Psoas muscle (tissue), 8 donors: ENCODE data around the gene FBXO3. TPM values are rescaled to one million over a fixed set of nuclear protein-coding genes. Genes with fewer than 3 reads are reported as not detected.
A peak's percentile ranks its signal among the peaks of the same experiment; 100 is the strongest.

Experiments
- ATAC-seq, 4 donors: fragments of 200-7000 bp; cut with Tn5 transposase; one replicate each; pipeline ENCODE4 v1.9.1; 2020; ENCODE audit warnings: moderate library complexity in 3 of 4, mild to moderate bottlenecking in 2 of 4
- DNase-seq, 2 donors: peaks; one replicate each; pipeline ENCODE4 v3.0.0-alpha.2; 2020
- H3K27ac ChIP-seq: fragments of 200-600 bp; one replicate; pipeline ENCODE4 v1.8.0; 2022
- H3K27me3 ChIP-seq, 3 donors: fragments of 200-600 bp in 1 of 3; one replicate each; pipeline versions ENCODE4 v1.6.1 to v1.8.0; 2013 to 2022; ENCODE audit warnings: low read length in 2 of 3, mild to moderate bottlenecking in 2 of 3, moderate library complexity in 1 of 3; ENCODE audit not compliant: insufficient read depth in 3 of 3
- H3K36me3 ChIP-seq, 2 donors: fragments of 200-600 bp in 1 of 2; one replicate each; pipeline versions ENCODE4 v1.6.1 to v1.8.0; 2013 to 2022; ENCODE audit warnings: low read depth in 1 of 2, mild to moderate bottlenecking in 1 of 2, moderate library complexity in 1 of 2; ENCODE audit not compliant: insufficient read depth in 1 of 2
- H3K4me1 ChIP-seq: fragments of 200-600 bp; one replicate; pipeline ENCODE4 v1.8.0; 2022
- H3K4me3 ChIP-seq: fragments of 200-600 bp; one replicate; pipeline ENCODE4 v1.8.0; 2022; ENCODE audit warnings: mild to moderate bottlenecking
- H3K9me3 ChIP-seq: fragments of 200-600 bp; one replicate; pipeline ENCODE4 v1.8.0; 2022
- CTCF ChIP-seq: fragments of 200-600 bp; IDR thresholded peaks from one replicate; pipeline ENCODE4 v1.8.0; 2022; ENCODE audit warnings: antibody characterized with exemption
- WGBS, 3 donors: extraction: QIAGEN DNeasy Blood & Tissue Kit; methylation state at CpG; one replicate each; pipeline versions ENCODE4 v1.1.6 to v1.1.7; 2013; 5-methylcytosine and 5-hydroxymethylcytosine counted together
- intact Hi-C, 2 donors: fragments of 100-400 bp; cut with DNase I; formaldehyde crosslinking; loops; one replicate each; pipeline versions ENCODE4 v1.11.0 to v1.14.2; 2022
- polyA plus RNA-seq, 3 donors: library from polyadenylated mRNA; stranded (reverse); fragments of 200-250 nt; gene quantifications; one replicate each; pipeline ENCODE4 v1.2.3, GENCODE V29; 2013
- total RNA-seq, 4 donors: library from RNA; stranded (reverse); fragmentation: NEBNext Ultra II Directional in 2 of 4; extraction: Animal tissue kit (Norgen Biotek cat#: 25700) in 2 of 4; gene quantifications; one replicate each; pipeline versions ENCODE4 v1.2.1 to v1.2.4, GENCODE V29; 2021 to 2023
- donor health status: healthy with polysubstance abuse.
- donor health status: DM: no; HTN: no; CAD: no; lungs with moderate emphysema.
- donor health status: Bipolar disorder and iron deficiency.
- donor health status: healthy.
- donor health status: DM: yes; HTN: yes; CAD: no.
- donor health status: DM: no; HTN: no; CAD: no.
- donor health status: DM: no; HTN: no; CAD: no.
- donor health status: DM: yes; HTN: yes; CAD: no.

Gene FBXO3
- total and polyA plus RNA-seq, 7 donors = 13.4 to 52.6 (median 36.7) TPM

DNA sequence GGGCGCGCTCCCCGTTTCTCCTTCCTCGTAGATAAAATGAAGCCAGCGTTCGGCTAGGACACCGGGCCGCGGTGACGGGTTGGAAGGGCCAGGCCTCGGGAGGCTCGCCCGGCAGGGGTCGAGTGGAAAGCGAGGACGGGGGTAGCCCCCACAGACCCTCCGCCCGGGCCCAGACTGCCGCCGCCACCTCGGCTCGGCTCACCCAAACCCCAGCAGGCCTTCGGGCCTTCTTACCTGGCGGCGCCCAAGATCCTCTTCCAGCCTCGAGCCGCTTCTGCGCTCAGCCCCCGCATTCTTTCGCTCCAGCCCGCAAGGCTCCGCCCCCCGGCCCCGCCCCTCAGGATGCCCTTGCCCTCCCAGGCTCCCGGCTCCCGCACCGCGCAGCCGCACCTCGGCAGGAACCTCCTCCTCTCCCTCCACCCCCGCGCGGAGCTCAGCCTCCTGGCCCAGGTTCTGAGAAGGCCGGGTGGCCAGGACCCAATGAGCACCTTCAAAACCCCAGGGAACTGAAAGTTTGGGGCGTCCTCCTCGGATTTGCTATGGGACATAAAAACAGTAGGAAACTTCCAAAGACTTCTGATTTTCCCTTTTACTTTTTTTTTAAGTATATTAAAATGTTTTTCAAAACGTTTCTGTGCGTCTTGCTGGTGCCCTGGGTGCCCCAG lies 38.0 kb downstream of the FBXO3 start, which contains the start of gene CD59:
Gene CD59 (minus strand): TSS at position 276 of the 665 bp plus-strand sequence. CDS start 13,978 bp downstream, outside the sequence.
- DNase-seq = peak; percentile 97
- no peak for TF ChIP-seq CTCF
- Histone ChIP-seq H3K4me3 (peak within 1 kb of the TSS; percentile 96), H3K27me3 (no peaks in the 10 kb centered on the region), H3K27ac (peak within 1 kb of the TSS; percentile 98), H3K36me3 (peaks cover 5 to 16% of the 10 kb centered on the region in 2 donors), H3K9me3 (no peaks in the 10 kb centered on the region), H3K4me1 (peaks cover 30% of the 10 kb centered on the region)
- peak; percentile 94 to 95 (median 94) for ATAC-seq
- WGBS, 3 donors = 0 to 1% (median 1%) methylated on average over 38 to 48 of the region's 48 CpGs
- intact Hi-C loops = loop anchor here (2.0 to 5.0 kb wide), 2 partner anchors 19 to 34 kb away; partner anchors contain the start of gene C11orf91 (in 2 of the 2)

DNA sequence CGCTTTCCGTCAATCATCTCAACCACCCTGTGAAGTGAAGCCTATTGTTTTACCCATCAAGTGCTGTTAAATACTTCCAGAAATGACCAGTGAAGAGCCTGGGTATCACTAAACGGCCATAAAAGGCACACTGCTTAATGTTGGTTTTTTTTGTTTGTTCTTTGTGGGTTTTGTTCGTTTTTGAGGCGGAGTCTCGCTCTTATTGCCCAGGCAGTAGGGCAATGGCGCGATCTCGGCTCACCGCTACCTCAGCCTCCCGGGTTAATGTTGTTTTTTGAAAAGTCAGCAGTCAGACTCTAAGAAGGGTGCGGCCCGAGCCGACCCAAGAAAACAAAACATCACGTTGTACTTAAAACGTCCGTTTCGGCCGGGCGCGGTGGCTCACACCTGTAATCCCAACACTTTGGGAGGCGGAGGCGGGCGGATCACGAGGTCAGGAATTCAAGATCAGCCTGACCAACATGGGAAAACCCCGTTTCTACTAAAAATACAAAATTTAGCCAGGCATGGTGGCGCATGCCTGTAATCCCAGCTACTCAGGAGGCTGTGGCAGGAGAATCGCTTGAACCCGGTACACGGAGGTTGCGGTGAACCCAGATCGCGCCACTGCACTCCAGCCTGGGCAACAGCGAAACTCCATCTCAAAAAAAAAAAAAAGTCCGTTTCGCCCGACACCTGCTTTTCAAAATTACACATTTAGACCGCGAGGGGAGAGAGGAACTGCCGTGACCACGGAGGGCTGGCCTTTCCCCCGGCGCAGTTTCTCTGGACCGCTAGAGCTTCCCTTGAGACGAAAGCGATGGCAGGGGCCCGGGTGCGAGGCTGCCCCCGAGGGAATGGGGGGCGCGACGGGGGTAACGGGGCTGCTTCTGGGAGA lies 38.8 kb downstream of the FBXO3 start:
- Histone ChIP-seq H3K4me1 (peaks cover 37% of the 10 kb centered on the region), H3K27ac (peak overlapping the region; percentile 98), H3K4me3 (peak overlapping the region; percentile 96), H3K36me3 (peaks cover 5 to 11% of the 10 kb centered on the region in 2 donors), H3K27me3 (no peaks in the 10 kb centered on the region), H3K9me3 (no peaks in the 10 kb centered on the region)
- DNase-seq = peak in 1 of 2 donors; percentile 73
- no peak for TF ChIP-seq CTCF
- 1% methylated on average over 53 of the region's 53 CpGs for WGBS, 3 donors
- intact Hi-C loops = loop anchor here (2.0 to 5.0 kb wide), 2 partner anchors 19 to 33 kb away; partner anchors contain the start of gene C11orf91 (in 2 of the 2)
- peak; percentile 35 to 65 (median 47) for ATAC-seq

GRCh38 chr11:33734441-33735270 lies 39.7 kb downstream of the FBXO3 start:
- Histone ChIP-seq H3K4me1 (peaks cover 46% of the 10 kb centered on the region), H3K27me3 (no peaks in the 10 kb centered on the region), H3K4me3 (peak overlapping the region; percentile 96), H3K27ac (peak overlapping the region; percentile 98), H3K9me3 (no peaks in the 10 kb centered on the region), H3K36me3 (peaks cover 5 to 20% of the 10 kb centered on the region in 2 donors)
- no peak for TF ChIP-seq CTCF
- peak; percentile 41 to 50 for DNase-seq
- intact Hi-C loops = loop anchor here (5.0 kb wide), 1 partner anchor 32 kb away; the partner anchor contains the start of gene C11orf91 (in 2 of the 2)
- ATAC-seq = no peak
- 2 to 3% (median 2%) methylated on average over 15 of the region's 15 CpGs for WGBS, 3 donors

DNA sequence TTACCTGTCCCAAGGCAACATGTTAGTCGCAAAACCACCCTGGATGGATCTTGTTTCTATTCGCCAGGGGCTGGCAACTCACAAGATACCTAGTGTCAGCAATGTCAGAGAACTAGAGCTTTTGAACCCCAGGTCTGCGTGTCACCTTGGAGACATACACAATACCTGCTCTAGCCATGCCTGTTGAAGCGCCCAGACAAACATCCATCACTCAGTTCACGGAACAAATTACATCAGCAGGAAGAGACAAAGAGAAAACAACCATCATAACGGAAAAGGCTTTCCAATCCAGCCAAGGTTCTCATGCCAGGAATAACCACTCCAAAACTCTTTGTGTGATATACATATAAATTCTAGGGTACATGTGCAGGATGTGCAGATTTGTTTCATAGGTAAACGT lies 40.3 kb downstream of the FBXO3 start:
- no peaks in the 10 kb centered on the region for H3K27me3 ChIP-seq
- H3K36me3 ChIP-seq = peaks cover 5 to 23% of the 10 kb centered on the region in 2 donors
- WGBS, 3 donors = 22 to 28% (median 23%) methylated on average over 7 of the region's 7 CpGs
- peaks cover 53% of the 10 kb centered on the region for H3K4me1 ChIP-seq
- TF ChIP-seq CTCF = no peak
- peak overlapping the region; percentile 96 for H3K4me3 ChIP-seq
- ATAC-seq (no peak), DNase-seq (no peak)
- H3K9me3 ChIP-seq = no peaks in the 10 kb centered on the region
- peak overlapping the region; percentile 98 for H3K27ac ChIP-seq
- intact Hi-C loops = no loop called here
